Brain microvascular endothelial cell (primary cell): ENCODE measurements around the gene ATXN3.

ENCODE experiments used
- DNase-seq: peaks from one replicate; pipeline ENCODE4 v3.0.0-alpha.2; 2020
- H3K27ac ChIP-seq: fragments of 250-450 bp; sonication (Bioruptor Pico); 2 replicates; pipeline ENCODE4 v1.5.1; 2020; ENCODE audit warnings: mild to moderate bottlenecking, moderate library complexity
- H3K27me3 ChIP-seq: fragments of 250-450 bp; sonication (Bioruptor Pico); replicated peaks from 2 replicates; pipeline ENCODE4 v1.5.1; 2020; ENCODE audit warnings: mild to moderate bottlenecking
- H3K36me3 ChIP-seq: fragments of 250-450 bp; sonication (Bioruptor Pico); replicated peaks from 2 replicates; pipeline ENCODE4 v1.5.1; 2020; ENCODE audit warnings: mild to moderate bottlenecking
- H3K4me3 ChIP-seq: 2 replicates; pipeline ENCODE4 v1.5.1; 2011; ENCODE audit warnings: low read depth, mild to moderate bottlenecking, control low read depth, low read length, moderate library complexity
- CTCF ChIP-seq: IDR thresholded peaks from 2 replicates; pipeline ENCODE4 v1.5.1; 2011; ENCODE audit warnings: low read depth, mild to moderate bottlenecking, moderate library complexity, low read length, control low read depth, inconsistent platforms; ENCODE audit errors: missing control alignments
- in situ Hi-C: cut with HindIII; loops from 2 replicates; pipeline ENCODE4 v1.10.0; 2017; ENCODE audit warnings: low sequenced_read_pairs, low pct_ligation_motif_present

The ATXN3 gene

GRCh38 chr14:92143309-92143708 is 36.9 kb upstream of the ATXN3 start:
- in situ Hi-C loops: no loop called here
- no peak overlapping the region for H3K4me3 ChIP-seq
- TF ChIP-seq CTCF: no peak
- H3K36me3 ChIP-seq: peaks cover 54% of the 10 kb centered on the region
- no peaks in the 10 kb centered on the region for H3K27me3 ChIP-seq
- no peak overlapping the region for H3K27ac ChIP-seq
- DNase-seq: no peak

DNA sequence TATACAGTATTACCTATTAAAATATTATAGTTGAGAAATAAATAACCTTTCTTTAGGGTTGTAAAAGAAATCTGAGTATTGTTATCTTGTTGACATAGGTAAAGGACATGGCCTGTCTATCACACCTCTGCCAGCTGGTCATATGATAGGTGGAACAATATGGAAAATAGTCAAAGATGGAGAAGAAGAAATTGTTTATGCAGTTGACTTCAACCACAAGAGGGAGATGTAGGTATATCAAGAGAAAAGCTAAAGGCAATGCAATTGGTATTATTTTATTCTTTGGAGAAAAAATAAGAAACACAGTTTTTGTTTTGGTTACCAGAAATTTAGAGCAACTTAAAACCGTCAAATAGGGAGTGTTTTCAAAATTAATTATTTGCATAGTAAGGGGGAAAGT is 28.9 kb upstream of the ATXN3 start:
- in situ Hi-C loops: no loop called here
- no peak for DNase-seq
- TF ChIP-seq CTCF: peak; percentile 44
- Histone ChIP-seq H3K4me3 (no peak overlapping the region), H3K27ac (no peak overlapping the region), H3K36me3 (peaks cover 27% of the 10 kb centered on the region), H3K27me3 (no peaks in the 10 kb centered on the region)

GRCh38 chr14:92134456-92134855 is 28.1 kb upstream of the ATXN3 start:
- in situ Hi-C loops: no loop called here
- Histone ChIP-seq H3K27ac (no peak overlapping the region), H3K36me3 (peaks cover 27% of the 10 kb centered on the region), H3K27me3 (no peaks in the 10 kb centered on the region), H3K4me3 (no peak overlapping the region)
- no peak for DNase-seq
- no peak for TF ChIP-seq CTCF

- no peaks in the 10 kb centered on the region for H3K27me3 ChIP-seq
- TF ChIP-seq CTCF: no peak
- in situ Hi-C loops: no loop called here
- peak overlapping the region; percentile 89 for H3K27ac ChIP-seq
- DNase-seq: no peak
- peak overlapping the region; percentile 96 for H3K4me3 ChIP-seq
- peaks cover 8% of the 10 kb centered on the region for H3K36me3 ChIP-seq
Observed at GRCh38 chr14:92122761-92123160, 16.4 kb upstream of the ATXN3 start.

DNA sequence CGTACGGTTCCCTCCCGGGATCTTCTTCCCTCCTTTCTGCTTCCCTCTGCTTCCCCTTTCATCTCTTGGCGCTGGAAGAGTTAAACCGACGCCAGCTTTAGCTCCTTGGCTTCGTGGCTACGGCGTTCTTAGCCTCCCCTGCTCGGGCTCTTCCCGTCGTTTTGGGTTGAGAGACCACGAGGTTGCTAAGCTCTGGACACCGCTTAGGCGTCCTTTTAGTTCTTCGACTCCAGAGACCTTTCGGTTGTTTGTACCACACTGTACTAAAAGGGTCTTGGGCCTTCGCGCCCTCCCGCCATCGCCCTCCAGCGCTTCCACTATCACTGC is 15.9 kb upstream of the ATXN3 start:
- peak; percentile 18 for DNase-seq
- in situ Hi-C loops: no loop called here
- TF ChIP-seq CTCF: no peak
- peak overlapping the region; percentile 96 for H3K4me3 ChIP-seq
- H3K27ac ChIP-seq: peak overlapping the region; percentile 89
- peaks cover 5% of the 10 kb centered on the region for H3K36me3 ChIP-seq
- H3K27me3 ChIP-seq: no peaks in the 10 kb centered on the region

DNA sequence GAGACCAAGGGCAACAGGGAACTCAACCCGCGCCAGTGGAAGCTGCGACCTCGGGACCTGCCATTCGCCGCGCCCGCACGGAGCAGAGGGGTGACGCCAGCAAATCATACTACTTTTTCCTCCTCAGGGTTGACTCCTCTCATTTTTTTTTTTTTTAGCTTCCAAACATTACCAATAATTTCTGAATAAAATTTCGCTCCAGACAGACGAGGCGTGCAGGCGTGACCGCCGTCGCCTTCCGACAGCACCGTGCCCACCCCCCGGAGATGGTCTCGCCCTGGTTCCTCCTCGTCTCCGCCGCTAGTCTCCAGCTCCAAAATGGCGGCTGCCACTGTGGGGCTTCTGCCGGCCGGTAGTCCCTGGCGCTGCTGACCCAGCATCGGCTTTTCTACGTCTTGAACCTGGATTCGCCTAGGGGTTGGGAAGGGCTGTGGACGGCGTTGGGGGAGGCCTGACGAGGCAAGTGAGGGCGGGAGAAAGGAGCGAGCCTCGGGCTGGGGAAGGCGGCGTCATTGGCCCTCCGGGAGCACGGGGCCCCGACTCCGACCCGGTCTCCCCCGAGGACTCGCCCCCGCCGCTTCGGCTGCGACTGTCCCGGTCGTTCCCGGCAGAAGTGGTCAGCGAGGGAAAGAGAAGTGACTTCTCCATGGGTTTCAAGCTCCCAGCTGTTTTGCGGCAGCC is 15.4 kb upstream of the ATXN3 start, which contains the start of the genes CPSF2 and NDUFB1:
Gene CPSF2 (plus strand): TSS at position 300 of the 681 bp plus-strand sequence. CDS start 9,016 bp downstream, outside the sequence.
Gene NDUFB1 (minus strand): TSS at position 37 of the 681 bp plus-strand sequence. CDS start 4,069 bp downstream, outside the sequence.
- in situ Hi-C loops: no loop called here
- TF ChIP-seq CTCF: no peak
- peak; percentile 64 for DNase-seq

More for the DNA sequence above, 15.4 kb upstream of the ATXN3 start, which contains the start of the genes CPSF2 and NDUFB1:
- peaks cover 3% of the 10 kb centered on the region for H3K36me3 ChIP-seq
- no peaks in the 10 kb centered on the region for H3K27me3 ChIP-seq
- peak within 1 kb of the TSS; percentile 89 for H3K27ac ChIP-seq
- H3K4me3 ChIP-seq: peak within 1 kb of the TSS; percentile 96
